K562 (cell line): Measurements from ENCODE around the gene KRT35. TPM values are rescaled to one million over a fixed set of nuclear protein-coding genes. Genes with fewer than 3 reads are reported as not detected.

ENCODE experiments used
- ATAC-seq: fragments of 200-7000 bp; cut with Tn5 transposase; 3 replicates; pipeline ENCODE4 v1.9.1; 2020; ENCODE audit warnings: moderate library complexity
- BruUV-seq: library from RNA; stranded (reverse); fragments of 400-500 nt; replicated peaks from 2 replicates; lab custom pipeline; 2021; lab: Mats Ljungman, UMichigan
- CTCF ChIA-PET: fragments of 300-600 bp; formaldehyde crosslinking; extraction: SDS; loops from one replicate; lab custom pipeline; 2021; ENCODE audit warnings: low intra/inter-chr PET ratio; lab: Yijun Ruan, JAX
- POLR2A ChIA-PET: fragments of 300-600, 350-650 bp; sonication (Branson Sonifier 250); formaldehyde crosslinking; extraction: SDS; loops from one replicate; lab custom pipeline; 2021; ENCODE audit warnings: antibody characterized with exemption, inconsistent platforms; lab: Yijun Ruan, JAX
- DNase-seq, 4 experiments: peaks; one replicate each; pipeline versions ENCODE4 v3.0.0 to v3.0.0-alpha.2; 2011 to 2018; ENCODE audit warnings: low spot score in 3 of 4, mixed read lengths in 3 of 4; ENCODE audit errors: extremely low read depth in 1 of 4
- FAIRE-seq: peaks from 2 replicates; lab custom pipeline; 2011; peaks lifted over from hg19 to GRCh38; lab: Jason Lieb, UNC
- H2AFZ ChIP-seq: 2 replicates; pipeline ENCODE4 v1.6.0; 2011; ENCODE audit warnings: low read depth, low read length, control low read depth, inconsistent platforms
- H3K27ac ChIP-seq: fragments of 200-600 bp; 3 replicates; pipeline ENCODE4 v1.8.0; 2011; ENCODE audit warnings: low read depth, mild to moderate bottlenecking, control low read depth, inconsistent platforms, low read length, moderate library complexity, mixed read lengths; ENCODE audit errors: extremely low read depth
- H3K27me3 ChIP-seq, 2 experiments: fragments of 300-600 bp in 1 of 2; 2 replicates in 1 of 2; 3 replicates in 1 of 2; pipeline versions ENCODE4 v1.6.0 to v1.8.0; 2011; ENCODE audit warnings: inconsistent platforms in 2 of 2, low read length in 2 of 2, mild to moderate bottlenecking in 1 of 2, mixed read lengths in 1 of 2, moderate library complexity in 1 of 2; ENCODE audit not compliant: control insufficient read depth in 2 of 2, insufficient read depth in 2 of 2
- H3K36me3 ChIP-seq: fragments of 300-600 bp; 3 replicates; pipeline ENCODE4 v1.8.0; 2011; ENCODE audit warnings: mild to moderate bottlenecking, low read length, inconsistent platforms; ENCODE audit not compliant: control insufficient read depth, insufficient read depth
- H3K4me1 ChIP-seq, 2 experiments: fragments of 200-600 bp in 1 of 2; replicated peaks in 1 of 2; 2 replicates in 1 of 2; 3 replicates in 1 of 2; pipeline versions ENCODE4 v1.5.1 to v1.8.0; 2011; ENCODE audit warnings: inconsistent platforms in 2 of 2, low read length in 2 of 2, mild to moderate bottlenecking in 1 of 2, mixed read lengths in 1 of 2, moderate library complexity in 1 of 2; ENCODE audit not compliant: control insufficient read depth in 2 of 2, insufficient read depth in 2 of 2
- H3K4me2 ChIP-seq: 2 replicates; pipeline ENCODE4 v1.6.1; 2011; ENCODE audit warnings: low read length, control low read depth, inconsistent platforms, mixed read lengths; ENCODE audit not compliant: insufficient read depth
- H3K4me3 ChIP-seq: fragments of 200-600 bp; sonication (generic), shearing (Covaris generic); 2 replicates; pipeline ENCODE4 v1.5.1; 2016; ENCODE audit warnings: control low read depth, inconsistent platforms
- H3K79me2 ChIP-seq: fragments of 200-600 bp; 3 replicates; pipeline ENCODE4 v1.8.0; 2011; ENCODE audit warnings: low read length, inconsistent platforms; ENCODE audit not compliant: control insufficient read depth, insufficient read depth
- H3K9ac ChIP-seq, 2 experiments: 2 replicates each; pipeline versions ENCODE4 v1.6.0 to v1.6.1; 2011; ENCODE audit warnings: low read depth in 2 of 2, low read length in 2 of 2, control low read depth in 1 of 2, inconsistent platforms in 1 of 2, mild to moderate bottlenecking in 1 of 2, mixed read lengths in 1 of 2; ENCODE audit not compliant: insufficient read depth in 1 of 2
- H3K9me1 ChIP-seq: one replicate; pipeline ENCODE4 v1.6.0; 2011; ENCODE audit warnings: inconsistent platforms, mild to moderate bottlenecking, low read length, moderate library complexity; ENCODE audit not compliant: control insufficient read depth, insufficient read depth
- H3K9me3 ChIP-seq: replicated peaks from 2 replicates; pipeline ENCODE4 v1.5.1; 2011; ENCODE audit warnings: low read depth, low read length, inconsistent platforms; ENCODE audit not compliant: control insufficient read depth, insufficient read depth
- H4K20me1 ChIP-seq: replicated peaks from 2 replicates; pipeline ENCODE4 v1.6.1; 2011; ENCODE audit warnings: low read length, inconsistent platforms, mixed read lengths; ENCODE audit not compliant: control insufficient read depth, insufficient read depth
- ARID1B ChIP-seq: fragments of 450-650 bp; IDR thresholded peaks from 2 replicates; pipeline ENCODE4 v1.6.1; 2016; ENCODE audit warnings: antibody characterized with exemption, mild to moderate bottlenecking, inconsistent platforms
- CBFA2T2 ChIP-seq: fragments of 450-650 bp; conservative IDR thresholded peaks from 2 replicates; pipeline ENCODE4 v1.6.1; 2017; ENCODE audit warnings: mild to moderate bottlenecking
- CBFA2T3 ChIP-seq: fragments of 450-650 bp; IDR thresholded peaks from 2 replicates; pipeline ENCODE4 v1.6.1; 2017
- CTBP1 ChIP-seq: fragments of 450-650 bp; IDR thresholded peaks from 2 replicates; pipeline ENCODE4 v1.6.1; 2016; ENCODE audit warnings: borderline replicate concordance
- E4F1 ChIP-seq: fragments of 250-450 bp; sonication (Bioruptor Pico); IDR thresholded peaks from 2 replicates; pipeline ENCODE4 v1.5.0; 2021; ENCODE audit warnings: mild to moderate bottlenecking, borderline replicate concordance
- HINFP ChIP-seq: fragments of 450-650 bp; conservative IDR thresholded peaks from 2 replicates; pipeline ENCODE4 v1.6.1; 2016; ENCODE audit warnings: missing genetic modification characterization, low read depth, mild to moderate bottlenecking, control low read depth, missing compliant biosample characterization
- MEIS2 ChIP-seq: fragments of 450-650 bp; IDR thresholded peaks from 2 replicates; pipeline ENCODE4 v1.6.1; 2014; ENCODE audit warnings: mild to moderate bottlenecking; ENCODE audit not compliant: partially characterized antibody
- MNT ChIP-seq, 2 experiments: fragments of 450-650 bp; conservative IDR thresholded peaks; 2 replicates each; pipeline ENCODE4 v1.6.1; 2017; ENCODE audit warnings: mild to moderate bottlenecking in 2 of 2, moderate library complexity in 2 of 2
- PBX2 ChIP-seq, 2 experiments: IDR thresholded peaks in 1 of 2; conservative IDR thresholded peaks in 1 of 2; 2 replicates each; pipeline ENCODE4 v1.6.1; 2016; ENCODE audit warnings: low read depth in 2 of 2, mild to moderate bottlenecking in 1 of 2, missing compliant biosample characterization in 1 of 2, missing genetic modification characterization in 1 of 2, moderate library complexity in 1 of 2
- PKNOX1 ChIP-seq: fragments of 450-650 bp; IDR thresholded peaks from 2 replicates; pipeline ENCODE4 v1.6.1; 2016
- WGBS: fragments of 100-300 bp; shearing (Covaris generic); methylation state at CpG from one replicate; pipeline ENCODE4 v1.1.6; 2016; ENCODE audit warnings: low coverage, mixed read lengths; ENCODE audit not compliant: insufficient coverage; ENCODE audit errors: missing lambda C conversion rate; 5-methylcytosine and 5-hydroxymethylcytosine counted together
- in situ Hi-C: fragments of 300-500 bp; cut with MboI; formaldehyde crosslinking; loops from 4 replicates; pipeline ENCODE4 v1.15.0; 2018; ENCODE audit warnings: inconsistent platforms, mixed read lengths
- intact Hi-C: fragments of 100-400 bp; cut with micrococcal nuclease; formaldehyde crosslinking; loops from 2 replicates; pipeline ENCODE4 v1.14.2; 2022
- polyA plus RNA-seq, 8 experiments: library from polyadenylated mRNA; depleted of rRNA in 4 of 8; stranded (reverse) in 5 of 8; unstranded in 3 of 8; fragments of >200 nt; fragmentation: Nextera tagmentation in 2 of 8; fragmentation: Illumina TruSeq in 1 of 8; extraction: Ambion mirVana in 2 of 8; extraction: Trizol in 1 of 8; gene quantifications; 2 replicates each; pipeline versions ENCODE4 v1.2.1 to v1.2.3, GENCODE V29; 2011 to 2014; ENCODE audit warnings: inconsistent platforms in 1 of 8, missing spikeins in 1 of 8
- total RNA-seq, 7 experiments: library from RNA; depleted of rRNA in 6 of 7; stranded (reverse); fragments of >200 nt in 6 of 7; fragmentation: Illumina TruSeq in 2 of 7; extraction: Trizol in 2 of 7; gene quantifications; 2 replicates each; pipeline versions ENCODE4 v1.2.1 to v1.2.3, GENCODE V29; 2011 to 2021; ENCODE audit warnings: low replicate concordance in 1 of 7

The KRT35 gene
- total and polyA plus RNA-seq, 9 of the 15 experiments (the other 6 are each of a cell fraction or from before 2014, with no cell fraction given): not detected

- no peaks in the 10 kb centered on the region for H4K20me1 ChIP-seq
- WGBS: 5% methylated on average over 9 of the region's 11 CpGs
- peak overlapping the region in 1 of 2 experiments; percentile 61; a peak in 2 of 4 replicates for H3K9ac ChIP-seq
- FAIRE-seq (peak; percentile 82), DNase-seq (peak in 3 of 4 experiments; percentile 29 to 70 (median 54)), ATAC-seq (peak; percentile 6; the same call in 2 of the 3 replicates)
- peaks cover 20% of the 10 kb centered on the region; the same call in 1 of the 3 replicates for H3K36me3 ChIP-seq
- CTCF ChIA-PET: no interaction called here
- no peaks in the 10 kb centered on the region for H3K27me3 ChIP-seq
- intact Hi-C loops: no loop called here
- no peak overlapping the region for H2AFZ ChIP-seq
- no peaks in the 10 kb centered on the region for H3K79me2 ChIP-seq
- in situ Hi-C loops: no loop called here
- H3K9me3 ChIP-seq: no peaks in the 10 kb centered on the region
- H3K4me1 ChIP-seq: peaks cover 39 to 62% of the 10 kb centered on the region in 2 experiments
- no TSS peak for BruUV-seq
- POLR2A ChIA-PET: interaction anchor here (0.6 to 1.9 kb wide), 3 partner anchors 9 to 10 kb away, joined by 3 to 12 read pairs (median 3); partner anchors contain the start of gene KRT19
- H3K4me2 ChIP-seq: no peak overlapping the region
- H3K9me1 ChIP-seq: no peaks in the 10 kb centered on the region
- no peak overlapping the region for H3K27ac ChIP-seq
- H3K4me3 ChIP-seq: no peak overlapping the region
- TF ChIP-seq MNT (conservative IDR thresholded peaks at IDR 0.05) (no peak), PKNOX1 (peak; percentile 66; the same call in 1 of the 2 replicates), ARID1B (peak; percentile 33; the same call in 1 of the 2 replicates), CTBP1 (peak; percentile 53; the same call in 1 of the 2 replicates), PBX2 (CRISPR knock-in tag; IDR thresholded peaks at IDR 0.05; ENCODE audit: low read depth) (no peak), PBX2 (tag; conservative IDR thresholded peaks at IDR 0.05; ENCODE audit: low read depth) (peak; percentile 62), E4F1 (CRISPR knock-in tag) (no peak), CBFA2T3 (peak; percentile 65), MEIS2 (peak; percentile 78), CBFA2T2 (peak; percentile 42), HINFP (tag) (no peak)
These were observed 38.7 kb upstream of the KRT35 start for GRCh38 chr17:41519501-41520224.
